Muscle of leg (tissue), 11 donors: ENCODE data around the gene BTN3A1. TPM values are rescaled to one million over a fixed set of nuclear protein-coding genes. Genes with fewer than 3 reads are reported as not detected.
"Not testable (repeated sequence)": the region's sequence is repeated elsewhere in the genome, so short reads cannot be mapped to it uniquely, and the experiment has no call there.

Experiments
- DNase-seq: peaks from one replicate; pipeline ENCODE4 v3.0.0; 2013
- H3K27ac ChIP-seq: one replicate; pipeline ENCODE4 v1.5.1; 2013; ENCODE audit warnings: mild to moderate bottlenecking, low read length, control low read depth
- H3K27me3 ChIP-seq: one replicate; pipeline ENCODE4 v1.6.1; 2013; ENCODE audit warnings: low read length; ENCODE audit not compliant: control insufficient read depth, insufficient read depth
- H3K36me3 ChIP-seq: one replicate; pipeline ENCODE4 v1.6.1; 2013; ENCODE audit warnings: low read length; ENCODE audit not compliant: control insufficient read depth, insufficient read depth
- H3K4me1 ChIP-seq: one replicate; pipeline ENCODE4 v1.6.1; 2013; ENCODE audit warnings: low read length; ENCODE audit not compliant: control insufficient read depth, insufficient read depth
- H3K4me3 ChIP-seq: one replicate; pipeline ENCODE4 v1.5.1; 2013; ENCODE audit warnings: low read length, control low read depth
- H3K9me3 ChIP-seq: replicated peaks from 2 replicates; pipeline ENCODE4 v1.6.1; 2013; ENCODE audit warnings: low read depth, low read length; ENCODE audit not compliant: control insufficient read depth
- WGBS: methylation state at CpG from one replicate; pipeline ENCODE4 v1.1.5; 2013; ENCODE audit warnings: missing lambda C conversion rate; ENCODE audit not compliant: insufficient coverage; 5-methylcytosine and 5-hydroxymethylcytosine counted together
- polyA plus RNA-seq, 8 donors: library from polyadenylated mRNA; unstranded; fragments of 120-200 nt; gene quantifications; one replicate each; pipeline versions ENCODE4 v1.2.1 to v1.2.3, GENCODE V29; 2013; ENCODE audit warnings: inconsistent platforms in 1 of 8, low replicate concordance in 1 of 8; ENCODE audit not compliant: insufficient read length in 8 of 8, insufficient read depth in 1 of 8
- total RNA-seq: library from RNA; stranded (reverse); fragments of 120-200 nt; gene quantifications from one replicate; pipeline ENCODE4 v1.2.4, GENCODE V29; 2013

BTN3A1 gene
- total and polyA plus RNA-seq, 9 donors: 16.3 to 25.1 (median 21.8) TPM

GRCh38 chr6:26411751-26412150 is 9.7 kb downstream of the BTN3A1 start:
- no peaks in the 10 kb centered on the region for H3K4me1 ChIP-seq
- H3K27me3 ChIP-seq: no peaks in the 10 kb centered on the region
- no peaks in the 10 kb centered on the region for H3K9me3 ChIP-seq
- no CpG with 5 or more reads among the region's 3 CpGs for WGBS
- DNase-seq: no peak
- no peak overlapping the region for H3K27ac ChIP-seq
- no peak overlapping the region for H3K4me3 ChIP-seq
- peaks cover 59% of the 10 kb centered on the region for H3K36me3 ChIP-seq

- H3K27ac ChIP-seq: no peak overlapping the region
- peaks cover 54% of the 10 kb centered on the region for H3K36me3 ChIP-seq
- DNase-seq: no peak
- H3K27me3 ChIP-seq: no peaks in the 10 kb centered on the region
- H3K4me1 ChIP-seq: no peaks in the 10 kb centered on the region
- H3K9me3 ChIP-seq: no peaks in the 10 kb centered on the region
- H3K4me3 ChIP-seq: no peak overlapping the region
- 60% methylated on average over 1 of the region's 3 CpGs for WGBS
Measured at GRCh38 chr6:26412228-26412627, 10.2 kb downstream of the BTN3A1 start.

GRCh38 chr6:26412954-26413353 is 10.9 kb downstream of the BTN3A1 start:
- H3K9me3 ChIP-seq: peaks cover 2% of the 10 kb centered on the region
- DNase-seq: no peak
- 92% methylated on average over 2 of the region's 4 CpGs for WGBS
- H3K4me3 ChIP-seq: no peak overlapping the region
- no peak overlapping the region for H3K27ac ChIP-seq
- no peaks in the 10 kb centered on the region for H3K4me1 ChIP-seq
- H3K36me3 ChIP-seq: peaks cover 47% of the 10 kb centered on the region
- H3K27me3 ChIP-seq: no peaks in the 10 kb centered on the region

GRCh38 chr6:26414281-26414680 is 12.2 kb downstream of the BTN3A1 start:
- WGBS: no CpG with 5 or more reads among the region's 3 CpGs

GRCh38 chr6:26415036-26415614 is 13.1 kb downstream of the BTN3A1 start:
- Histone ChIP-seq H3K4me1 (peaks cover 2% of the 10 kb centered on the region), H3K9me3 (peaks cover 2% of the 10 kb centered on the region), H3K27ac (no peak overlapping the region), H3K36me3 (peaks cover 33% of the 10 kb centered on the region), H3K27me3 (no peaks in the 10 kb centered on the region), H3K4me3 (no peak overlapping the region)
- DNase-seq: no peak
- no CpG with 5 or more reads among the region's 1 CpG for WGBS

More at GRCh38 chr6:26414281-26414680, 12.2 kb downstream of the BTN3A1 start:
- H3K9me3 ChIP-seq: peaks cover 2% of the 10 kb centered on the region
- DNase-seq: no peak
- H3K27ac ChIP-seq: no peak overlapping the region
- H3K4me1 ChIP-seq: no peaks in the 10 kb centered on the region
- H3K4me3 ChIP-seq: no peak overlapping the region
- H3K36me3 ChIP-seq: peaks cover 40% of the 10 kb centered on the region
- H3K27me3 ChIP-seq: no peaks in the 10 kb centered on the region

GRCh38 chr6:26415791-26416190 is 13.7 kb downstream of the BTN3A1 start:
- DNase-seq: no peak
- H3K9me3 ChIP-seq: peaks cover 2% of the 10 kb centered on the region
- no peak overlapping the region for H3K27ac ChIP-seq
- no peak overlapping the region for H3K4me3 ChIP-seq
- peaks cover 29% of the 10 kb centered on the region for H3K36me3 ChIP-seq
- H3K4me1 ChIP-seq: peaks cover 8% of the 10 kb centered on the region
- H3K27me3 ChIP-seq: no peaks in the 10 kb centered on the region
- no CpG with 5 or more reads among the region's 2 CpGs for WGBS

GRCh38 chr6:26416288-26416687 is 14.2 kb downstream of the BTN3A1 start:
- peaks cover 24% of the 10 kb centered on the region for H3K36me3 ChIP-seq
- no peak overlapping the region for H3K4me3 ChIP-seq
- H3K4me1 ChIP-seq: peaks cover 11% of the 10 kb centered on the region
- no peak overlapping the region for H3K27ac ChIP-seq
- WGBS: 100% methylated on average over 1 of the region's 1 CpG
- DNase-seq: no peak
- H3K9me3 ChIP-seq: peaks cover 2% of the 10 kb centered on the region
- no peaks in the 10 kb centered on the region for H3K27me3 ChIP-seq

GRCh38 chr6:26418077-26418476 is 16.0 kb downstream of the BTN3A1 start:
- peaks cover 17% of the 10 kb centered on the region for H3K4me1 ChIP-seq
- WGBS: 94% methylated on average over 1 of the region's 2 CpGs
- H3K9me3 ChIP-seq, H3K27me3 ChIP-seq, H3K36me3 ChIP-seq, H3K4me3 ChIP-seq, DNase-seq, H3K27ac ChIP-seq: not testable (repeated sequence)

- 95% methylated on average over 2 of the region's 3 CpGs for WGBS
- peaks cover 19% of the 10 kb centered on the region for H3K4me1 ChIP-seq
- not testable (repeated sequence) for H3K4me3 ChIP-seq, DNase-seq, H3K36me3 ChIP-seq, H3K27me3 ChIP-seq, H3K27ac ChIP-seq, H3K9me3 ChIP-seq
Measured at GRCh38 chr6:26418795-26419194, 16.7 kb downstream of the BTN3A1 start.

GRCh38 chr6:26420688-26421171 is 18.7 kb downstream of the BTN3A1 start:
- H3K4me3 ChIP-seq: peak overlapping the region; percentile 32
- peaks cover 23% of the 10 kb centered on the region for H3K4me1 ChIP-seq
- H3K27me3 ChIP-seq: no peaks in the 10 kb centered on the region
- DNase-seq: peak; percentile 56
- H3K27ac ChIP-seq: peak overlapping the region; percentile 96
- WGBS: 27% methylated on average over 3 of the region's 4 CpGs
- peaks cover 2% of the 10 kb centered on the region for H3K9me3 ChIP-seq
- peaks cover 11% of the 10 kb centered on the region for H3K36me3 ChIP-seq
